ENCODE data around the gene FAM120B.
A peak's percentile ranks its signal among the peaks of the same experiment; 100 is the strongest.

The FAM120B gene

GRCh38 chr6:170420791-170421776 lies 114.5 kb downstream of the FAM120B start:
- DNase-seq (ENCODE audit: low spot score), result no peak

- DNase-seq (ENCODE audit: low spot score), result no peak
Observed at GRCh38 chr6:170421921-170422320, 115.4 kb downstream of the FAM120B start.

GRCh38 chr6:170423030-170423429 lies 116.5 kb downstream of the FAM120B start:
- DNase-seq (ENCODE audit: low spot score), result no peak

- no peak for DNase-seq (ENCODE audit: low spot score)
Observed at GRCh38 chr6:170423814-170424603, 117.5 kb downstream of the FAM120B start.

- no peak for DNase-seq (ENCODE audit: low spot score)
Observed at GRCh38 chr6:170424604-170425126, 118.1 kb downstream of the FAM120B start.

GRCh38 chr6:170429450-170429849 lies 122.9 kb downstream of the FAM120B start:
- no peak for DNase-seq (ENCODE audit: low spot score)

- no peak for DNase-seq (ENCODE audit: low spot score)
Observed at GRCh38 chr6:170433163-170434116, 126.9 kb downstream of the FAM120B start.

- DNase-seq (ENCODE audit: low spot score), result no peak
Observed at GRCh38 chr6:170434117-170434820, 127.7 kb downstream of the FAM120B start.

GRCh38 chr6:170434821-170435155 lies 128.2 kb downstream of the FAM120B start:
- no peak for DNase-seq (ENCODE audit: low spot score)

- DNase-seq (ENCODE audit: low spot score), result no peak
Observed at GRCh38 chr6:170435766-170436165, 129.2 kb downstream of the FAM120B start.

- DNase-seq (ENCODE audit: low spot score), result no peak
Observed at GRCh38 chr6:170436209-170436809, 129.8 kb downstream of the FAM120B start.

GRCh38 chr6:170437719-170438401 lies 131.3 kb downstream of the FAM120B start:
- no peak for DNase-seq (ENCODE audit: low spot score)

- DNase-seq (ENCODE audit: low spot score), result peak; percentile 91
Observed at GRCh38 chr6:170438402-170438753, 131.8 kb downstream of the FAM120B start.

GRCh38 chr6:170438861-170439260 lies 132.3 kb downstream of the FAM120B start:
- no peak for DNase-seq (ENCODE audit: low spot score)

- no peak for DNase-seq (ENCODE audit: low spot score)
Observed at GRCh38 chr6:170439366-170440361, 133.1 kb downstream of the FAM120B start.

GRCh38 chr6:170440437-170440836 lies 133.9 kb downstream of the FAM120B start:
- DNase-seq (ENCODE audit: low spot score), result no peak

- no peak for DNase-seq (ENCODE audit: low spot score)
Observed at GRCh38 chr6:170441316-170441715, 134.8 kb downstream of the FAM120B start.

- DNase-seq (ENCODE audit: low spot score), result no peak
Observed at GRCh38 chr6:170442596-170442995, 136.0 kb downstream of the FAM120B start.
